Activated CD4-positive, alpha-beta T cell treated with anti-CD3 and anti-CD28 coated beads for 1 hour (primary cell): ENCODE results near the gene MTA2.
"Not testable (repeated sequence)": the region's sequence is repeated elsewhere in the genome, so short reads cannot be mapped to it uniquely, and the experiment has no call there.

ENCODE experiments used
- DNase-seq: peaks from one replicate; pipeline ENCODE4 v3.0.0-alpha.2; 2020

Gene MTA2

DNA sequence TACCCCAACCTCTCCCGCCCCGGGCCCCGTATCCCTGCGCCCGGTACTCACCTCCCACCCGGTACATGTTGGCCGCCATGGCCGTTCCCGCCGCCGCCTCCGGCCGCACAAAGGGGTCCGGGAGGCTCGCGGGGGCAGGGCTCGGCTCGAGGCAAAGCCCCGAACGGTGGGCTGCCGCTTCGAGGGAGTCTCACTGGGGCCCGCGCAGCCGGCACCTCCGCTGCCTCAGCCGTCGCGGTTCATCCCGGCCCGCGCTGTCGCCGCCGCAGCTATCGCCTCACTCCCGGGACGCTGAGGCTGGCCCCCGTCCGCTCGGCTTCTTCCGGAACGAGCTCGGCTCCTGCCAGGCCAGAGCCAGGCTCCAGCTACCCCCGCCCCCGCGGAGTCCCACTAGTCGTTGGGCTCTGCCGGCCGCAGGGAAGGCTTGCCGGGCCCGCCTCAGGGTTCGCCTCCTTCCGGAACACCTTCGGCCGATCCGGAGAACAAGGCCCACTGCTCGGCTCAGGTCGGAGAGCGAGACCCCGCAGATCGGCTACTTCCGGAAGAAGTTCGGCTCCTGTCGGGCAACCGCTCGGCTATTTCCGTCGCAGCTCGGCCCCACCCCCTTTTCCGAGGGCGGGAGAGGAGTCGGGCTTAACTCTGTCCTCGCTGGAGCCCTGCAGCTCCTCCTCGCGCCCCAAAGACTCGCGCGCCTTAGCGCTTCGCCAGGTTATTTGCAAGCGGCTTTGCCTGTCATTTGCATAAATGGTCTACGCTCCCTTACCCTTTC, at the start of gene MTA2:
TSS of gene MTA2 (minus strand) at position 494 of the 769 bp plus-strand sequence. CDS start at position 79, 415 bp downstream.
- DNase-seq = peak; percentile 99

DNA sequence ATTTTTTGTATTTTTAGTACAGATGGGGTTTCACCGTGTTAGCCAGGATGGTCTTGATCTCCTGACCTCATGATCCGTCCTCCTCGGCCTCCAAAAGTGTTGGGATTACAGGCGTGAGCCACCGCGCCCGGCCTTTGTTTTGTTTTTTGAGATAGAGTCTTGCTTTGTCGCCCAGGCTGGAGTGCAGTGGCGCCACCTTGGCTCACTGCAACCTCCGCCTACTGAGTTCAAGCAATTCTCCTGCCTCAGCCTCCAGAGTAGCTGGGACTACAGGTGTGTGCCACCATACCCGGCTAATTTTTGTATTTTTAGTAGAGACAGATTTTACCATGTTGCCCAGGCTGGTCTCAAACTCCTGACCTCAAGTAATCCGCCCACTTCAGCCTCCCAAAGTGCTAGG, 48.6 kb upstream of the MTA2 start:
- not testable (repeated sequence) for DNase-seq

DNA sequence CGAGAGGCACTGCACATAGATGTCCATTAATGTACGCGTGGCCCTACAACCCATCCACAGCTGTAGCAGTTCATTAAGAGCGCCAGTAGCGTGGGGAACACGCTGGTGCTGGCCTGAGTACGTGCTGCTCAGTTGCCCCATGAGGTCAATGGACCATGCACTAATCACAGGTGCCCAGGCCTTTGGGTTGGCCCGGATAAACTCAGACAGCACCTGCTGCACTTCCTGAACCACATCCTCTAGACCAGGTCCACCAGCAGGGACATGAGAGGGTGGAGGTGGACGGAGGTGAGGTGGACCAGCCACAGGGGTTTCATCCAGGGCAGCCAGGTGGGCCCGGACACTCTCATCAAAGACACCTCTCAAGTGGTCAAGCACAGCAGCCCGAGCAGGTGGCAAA, 47.8 kb upstream of the MTA2 start:
- DNase-seq = no peak

DNA sequence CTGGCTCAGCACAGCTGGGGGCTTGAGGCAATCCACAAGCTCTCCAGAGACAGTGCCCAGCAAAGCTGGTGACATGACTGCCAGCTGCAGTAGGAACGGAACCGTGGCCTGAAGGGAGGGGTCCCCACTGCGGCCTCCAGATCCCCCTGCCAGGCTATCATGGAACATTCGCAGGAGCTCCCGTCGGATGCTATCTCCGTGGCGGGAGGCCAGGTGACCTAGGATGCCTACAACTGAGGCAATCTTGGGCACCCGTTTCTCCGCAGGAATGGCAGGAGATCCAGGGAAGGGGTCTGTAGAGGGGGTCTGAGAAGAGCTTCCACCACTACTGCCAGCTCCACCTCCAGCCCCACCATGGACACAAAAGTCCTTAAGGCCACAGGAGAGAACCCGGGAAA, 47.3 kb upstream of the MTA2 start:
- DNase-seq = no peak

DNA sequence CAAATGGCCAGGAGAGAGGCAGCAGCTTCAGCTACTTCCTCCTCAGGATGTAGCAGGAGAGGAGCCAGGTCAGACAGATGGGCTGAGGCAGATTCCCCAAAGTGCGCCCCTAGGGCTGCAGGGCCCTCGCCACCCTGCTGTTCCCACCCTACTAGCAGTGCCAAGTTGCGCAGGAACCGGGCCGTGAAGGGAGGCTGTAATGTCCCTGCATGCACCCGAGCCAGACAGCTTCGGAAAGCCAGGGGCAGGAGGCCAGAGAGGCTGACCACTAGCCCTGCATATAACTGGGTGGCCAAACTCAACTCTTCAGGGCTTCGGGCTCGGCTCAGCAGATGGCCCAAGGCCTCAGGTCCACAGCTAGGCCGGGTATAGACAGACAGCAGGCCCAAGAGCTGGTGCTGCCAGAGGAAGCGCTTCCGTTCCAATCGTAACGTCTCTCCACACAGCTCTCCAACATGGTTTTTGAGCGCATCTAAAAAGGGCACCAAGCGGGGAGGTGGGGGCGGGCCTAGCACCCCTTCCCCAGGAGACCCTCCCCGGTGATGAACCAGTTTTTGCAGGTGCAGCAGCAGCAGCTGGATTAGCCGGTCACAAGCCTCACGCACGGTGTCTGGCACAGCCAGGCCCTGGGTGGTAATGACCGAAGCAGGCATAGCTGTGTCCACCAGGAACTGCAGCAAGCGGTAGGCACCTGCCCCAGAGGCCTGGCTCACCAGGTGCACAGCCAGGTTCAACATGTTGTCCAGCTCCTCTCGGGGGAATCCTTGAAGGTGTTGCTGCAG, 46.7 kb upstream of the MTA2 start:
- no peak for DNase-seq

DNA sequence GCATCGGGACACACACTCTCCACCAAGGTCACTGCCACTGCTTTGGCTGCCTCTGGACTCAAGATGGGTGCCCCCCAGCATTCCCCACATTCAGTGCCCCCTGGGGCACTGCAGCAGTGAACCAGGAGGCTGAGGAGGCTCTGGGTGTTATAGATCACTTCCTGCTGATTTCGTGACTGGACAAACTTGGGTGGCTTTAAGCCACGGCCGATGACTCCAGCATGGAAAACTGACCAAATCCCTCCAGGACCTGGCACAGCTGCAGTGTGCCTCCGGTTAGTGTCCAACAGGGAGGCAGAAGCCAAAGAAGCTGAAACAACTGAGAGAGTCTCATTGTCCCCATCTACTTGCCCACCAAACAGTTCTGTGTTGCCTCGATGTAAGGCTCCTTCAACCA, 45.9 kb upstream of the MTA2 start:
- DNase-seq = no peak

DNA sequence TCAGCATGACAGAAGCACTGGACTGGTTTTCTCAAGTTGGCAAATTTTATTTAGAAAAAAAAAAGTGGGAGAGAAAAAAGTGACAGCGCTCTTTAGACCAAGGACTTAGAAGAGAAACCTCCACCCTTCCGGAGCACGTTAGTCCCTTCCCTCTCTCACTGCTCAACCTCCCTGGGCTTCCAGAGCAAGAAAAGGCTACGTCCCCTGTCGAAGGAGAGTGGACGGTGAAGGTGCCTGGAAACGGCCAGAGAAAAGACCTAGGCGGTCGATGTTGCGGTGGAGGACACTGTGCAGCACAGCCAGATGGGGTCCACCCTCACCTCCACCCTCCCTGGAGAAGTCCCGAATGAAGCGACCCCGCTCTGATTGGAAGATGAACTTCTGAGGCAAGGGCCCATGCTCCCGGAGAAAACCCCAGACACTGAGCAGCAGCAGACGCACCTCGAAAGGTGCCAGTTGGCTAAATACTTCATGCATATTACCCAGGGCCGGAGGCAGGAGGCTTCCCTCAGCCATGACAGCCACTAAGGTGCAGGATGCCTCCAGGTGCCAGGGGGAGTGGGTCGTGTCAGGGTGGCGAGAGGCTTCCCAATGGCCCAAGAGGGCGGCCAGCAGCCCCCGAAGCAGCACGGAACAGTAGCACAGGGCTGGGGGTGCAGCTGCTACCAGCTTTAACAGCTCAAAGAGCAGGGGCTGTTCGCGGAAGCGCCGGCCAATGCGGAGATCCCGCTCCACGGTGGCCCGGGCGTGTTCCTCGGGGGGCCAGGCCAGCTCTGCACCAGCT, 45.4 kb upstream of the MTA2 start:
- no peak for DNase-seq

DNA sequence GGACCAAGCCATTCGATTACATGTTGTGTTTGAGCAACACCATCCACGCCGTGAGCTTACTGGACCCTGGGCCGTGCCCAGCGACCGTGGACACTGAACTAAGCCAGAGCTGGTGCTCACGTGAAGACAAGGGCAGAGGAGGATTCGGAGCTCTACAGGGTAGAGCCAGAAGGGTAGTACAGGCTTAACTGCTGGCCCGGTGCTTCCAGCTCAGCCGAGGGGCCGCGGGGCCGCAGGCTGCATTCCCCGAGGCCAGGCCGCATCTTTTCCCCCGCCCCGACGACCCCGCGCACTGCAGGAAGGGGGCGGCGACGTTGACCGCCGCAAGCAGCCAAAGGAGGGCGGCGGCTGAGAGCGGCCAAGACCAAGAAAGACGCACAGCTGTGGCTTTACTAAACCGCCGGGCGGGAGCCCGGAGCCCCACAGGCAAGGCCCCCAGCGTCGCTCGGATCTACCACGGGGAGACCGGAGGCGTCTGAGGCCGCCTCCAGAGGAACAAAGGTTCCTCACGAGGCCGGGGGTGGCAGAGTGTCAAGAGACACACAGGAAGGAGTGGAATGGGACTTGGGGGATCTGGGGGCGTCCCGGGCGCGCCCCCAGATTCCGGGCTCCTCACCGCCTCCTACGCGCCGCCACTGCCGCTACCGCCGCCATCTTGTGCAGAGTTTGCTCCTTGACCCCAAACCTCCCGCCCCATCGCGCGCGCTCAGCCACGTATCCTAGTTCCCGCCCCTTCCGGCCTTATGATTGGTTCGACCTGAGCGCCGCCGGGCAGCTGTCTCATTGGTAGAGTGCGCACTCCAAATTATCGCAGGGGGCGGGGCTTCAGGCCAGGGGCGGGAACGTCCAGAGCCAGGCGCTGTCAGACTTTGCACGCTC, 44.5 kb upstream of the MTA2 start, which contains the start of gene GANAB:
TSS of gene GANAB (minus strand) at position 668 of the 879 bp plus-strand sequence. CDS start at position 654, 14 bp downstream.
- DNase-seq = peak; percentile 97

DNA sequence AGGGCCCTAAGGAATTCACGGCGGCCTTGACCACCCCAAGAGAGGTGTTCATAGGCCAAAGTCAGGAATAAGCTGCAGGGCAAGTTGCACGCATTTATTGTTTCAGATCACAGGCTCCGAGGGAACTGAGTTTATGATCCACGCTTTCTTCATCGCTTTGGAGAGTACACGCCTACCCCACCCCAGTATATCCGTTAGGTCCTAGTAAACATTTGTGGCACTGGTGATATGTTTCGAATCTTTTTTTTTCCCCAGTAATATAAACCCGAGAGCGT, 43.9 kb upstream of the MTA2 start:
- DNase-seq = no peak

DNA sequence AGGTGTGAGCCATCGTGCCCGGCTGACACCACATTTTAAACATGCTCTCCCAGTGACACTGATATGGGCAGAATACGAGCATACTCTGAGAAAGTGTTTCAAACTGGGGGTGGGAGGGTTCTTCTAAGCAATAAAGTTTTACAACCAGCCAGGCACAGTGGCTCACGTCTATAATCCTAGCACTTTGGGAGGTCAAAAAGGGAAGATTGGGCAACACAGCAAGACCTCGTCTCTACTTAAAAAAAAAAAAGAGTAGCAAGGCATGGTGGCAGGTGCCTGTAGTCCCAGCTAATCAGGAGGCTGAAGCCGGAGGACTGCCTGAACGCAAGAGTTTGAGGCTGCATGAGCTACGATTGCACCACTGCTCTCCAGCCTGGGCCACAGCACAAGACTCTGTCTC, 42.6 kb upstream of the MTA2 start:
- no peak for DNase-seq

DNA sequence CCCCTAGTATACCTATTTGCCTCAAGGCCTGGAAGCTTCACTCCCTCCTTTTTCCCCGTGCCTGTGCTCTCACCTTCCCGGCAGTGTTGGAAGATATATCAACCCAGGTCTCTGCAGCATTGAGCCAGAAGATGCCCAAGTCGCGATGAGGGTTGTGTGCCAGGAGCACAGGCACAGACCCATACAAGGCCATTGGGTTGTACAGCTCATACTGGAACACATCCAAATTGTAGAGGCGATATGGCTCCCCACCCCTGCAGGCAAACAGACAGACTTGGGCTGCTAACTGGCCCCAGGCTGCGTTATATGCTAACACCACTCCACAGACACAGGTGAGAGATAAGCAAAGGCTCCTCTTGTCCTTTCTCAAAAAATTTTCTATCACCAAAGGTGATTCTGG, 30.8 kb upstream of the MTA2 start:
- no peak for DNase-seq

DNA sequence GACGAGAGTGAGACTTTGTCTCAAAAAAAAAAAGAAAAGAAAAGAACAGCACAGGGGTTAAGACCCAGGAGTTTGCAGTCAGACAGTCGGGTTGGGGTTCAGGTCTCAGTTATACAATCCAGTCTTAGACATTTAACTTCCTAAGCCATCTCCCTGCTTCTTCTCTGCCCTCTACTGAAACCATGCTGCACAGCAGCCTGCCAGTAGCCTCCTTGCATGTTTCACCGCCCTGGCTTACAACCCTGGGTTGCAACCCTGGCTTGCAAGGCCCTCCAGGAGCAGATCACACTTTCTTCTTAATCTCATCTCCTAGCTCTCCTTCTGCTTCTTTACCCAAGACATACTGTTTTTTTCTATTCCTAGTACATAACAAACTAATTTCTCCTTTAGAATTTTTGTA, 26.0 kb upstream of the MTA2 start:
- DNase-seq = no peak

DNA sequence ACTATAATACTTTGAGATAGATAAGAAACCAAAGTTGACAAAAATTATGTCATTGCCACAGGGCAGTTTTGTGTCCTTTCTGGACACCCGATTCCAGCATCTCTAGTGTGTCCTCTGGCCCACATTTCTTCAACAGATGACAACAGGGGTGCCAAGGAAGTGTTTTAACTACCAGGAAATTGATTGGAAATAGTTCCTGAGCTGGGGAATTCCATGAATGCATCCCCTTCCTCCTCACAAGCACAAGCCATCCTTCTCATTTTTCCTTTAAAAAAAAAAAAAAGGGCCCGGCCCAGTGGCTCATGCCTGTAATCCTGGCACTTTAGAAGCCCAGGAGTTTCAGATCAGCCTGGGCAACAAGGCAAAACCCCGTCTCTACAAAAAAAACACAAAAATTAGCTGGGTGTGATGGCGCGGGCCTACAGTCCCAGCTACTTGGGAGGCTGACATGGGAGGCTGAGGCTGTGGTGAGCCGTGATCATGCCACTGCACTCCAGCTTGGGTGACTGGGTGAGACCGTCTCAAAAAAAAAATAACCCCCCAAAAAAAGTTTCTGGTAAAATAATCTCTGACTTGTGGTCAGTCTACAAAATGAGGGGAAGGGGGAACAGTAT, 20.9 kb upstream of the MTA2 start:
- no peak for DNase-seq

DNA sequence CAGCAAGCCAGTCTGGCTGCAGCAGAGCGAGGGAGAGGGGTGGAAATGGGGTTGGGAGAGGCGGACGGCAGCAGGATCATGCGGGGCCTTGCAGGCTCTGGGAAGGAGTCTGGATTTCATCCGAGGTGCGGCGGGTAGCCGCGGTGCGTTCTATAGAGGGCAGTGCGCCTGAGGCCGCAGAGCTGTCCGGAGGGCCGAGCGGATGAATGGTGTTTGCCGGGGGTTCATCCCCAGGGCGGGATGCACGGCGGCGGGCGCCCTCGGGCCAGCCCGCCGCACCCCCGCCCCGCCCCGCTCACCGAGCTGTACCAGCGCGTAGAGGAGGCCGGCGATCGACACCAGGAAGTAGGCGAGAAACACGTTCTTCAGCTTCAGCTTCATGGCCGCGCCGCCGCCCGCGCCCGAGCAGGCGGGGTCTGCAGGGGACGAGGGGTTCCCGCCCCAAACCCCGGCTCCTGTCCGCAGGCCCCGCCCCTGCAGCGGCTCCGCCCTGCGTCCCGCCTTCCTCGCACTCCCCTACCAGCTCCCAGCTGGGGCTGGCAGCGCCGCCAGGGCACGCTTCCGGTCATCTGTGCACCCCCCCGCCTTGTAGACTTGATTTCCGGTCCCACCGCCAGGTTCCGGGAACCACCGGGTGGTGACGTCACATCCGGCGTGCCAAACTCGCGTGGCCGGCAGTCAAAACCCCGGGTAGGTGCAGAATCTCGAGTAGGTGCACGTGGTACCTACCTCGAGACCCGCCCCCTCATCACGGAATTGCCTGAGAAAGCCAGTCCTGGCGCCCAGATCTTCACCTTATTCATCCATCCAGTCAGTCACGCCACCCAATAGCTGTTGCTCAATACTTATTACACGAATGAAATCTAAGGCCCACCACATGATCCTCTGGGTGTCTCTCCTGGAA, 20.2 kb upstream of the MTA2 start, which contains the start of gene B3GAT3:
TSS of gene B3GAT3 (minus strand) at position 420 of the 904 bp plus-strand sequence. CDS start at position 381, 39 bp downstream.
- DNase-seq = peak; percentile 93

DNA sequence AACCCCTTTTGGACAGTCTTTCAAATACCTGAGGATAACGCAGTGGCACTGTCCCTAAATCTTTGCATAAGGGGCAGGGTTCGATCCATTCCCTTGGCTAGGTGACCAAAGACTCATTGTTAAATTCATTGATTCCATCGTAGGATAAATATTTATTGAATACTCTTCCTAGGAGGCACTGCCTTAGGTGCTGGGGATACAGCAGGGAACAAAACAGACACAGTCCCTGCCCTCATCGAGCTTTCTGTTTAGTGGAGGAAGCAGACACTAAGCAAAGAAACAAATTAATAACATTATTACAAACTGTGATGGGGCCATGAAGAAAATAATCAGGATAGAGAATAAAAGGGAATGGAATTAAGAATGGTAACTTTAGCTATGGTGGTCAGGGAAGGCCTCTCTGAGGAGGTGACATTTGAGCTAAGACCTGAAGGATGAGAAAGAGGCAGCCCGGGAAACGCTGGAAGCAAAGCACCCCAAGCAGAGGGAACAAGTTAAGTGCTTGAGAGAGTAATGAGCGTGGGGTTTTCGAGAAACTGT, 19.4 kb upstream of the MTA2 start:
- DNase-seq = no peak

DNA sequence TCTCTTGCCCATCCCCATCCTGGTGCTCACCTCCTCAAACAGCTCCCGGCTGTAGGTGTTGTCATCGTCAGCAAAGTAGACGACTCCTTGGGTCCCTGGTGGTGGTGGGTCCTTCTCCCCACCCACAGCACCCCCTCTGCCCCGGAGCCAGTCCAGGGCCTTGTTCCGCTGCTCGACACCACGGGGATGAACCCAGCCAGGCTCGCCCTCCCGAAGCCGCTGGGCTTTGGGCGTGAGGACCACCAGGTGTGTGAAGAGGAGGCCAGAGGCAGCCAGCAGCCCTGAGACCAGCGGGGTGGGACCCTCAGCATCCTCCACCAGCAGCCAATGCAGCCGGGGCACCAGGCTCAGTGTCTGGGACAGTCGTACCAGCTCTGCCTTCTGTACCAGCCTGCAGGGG, 15.3 kb upstream of the MTA2 start:
- DNase-seq = not testable (repeated sequence)

DNA sequence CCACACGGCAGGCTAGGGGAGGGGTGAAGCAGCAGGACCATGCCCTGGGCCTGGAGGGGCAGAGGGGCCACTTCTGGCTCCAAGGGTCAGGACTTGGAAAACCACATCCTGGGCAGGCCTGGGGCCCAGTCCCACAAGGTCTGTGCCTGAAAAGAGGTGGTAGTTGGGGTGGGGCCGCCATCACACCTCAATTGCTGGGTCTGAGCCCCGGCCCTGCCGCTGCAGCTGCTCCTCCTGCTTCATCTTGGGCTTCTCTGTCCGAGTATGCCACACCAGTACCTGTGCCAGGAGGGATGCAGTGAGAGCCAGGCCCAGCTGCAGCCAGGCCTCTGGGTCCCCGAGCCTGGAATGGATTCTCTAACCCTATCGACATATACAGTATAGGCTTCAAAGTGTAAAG, 13.9 kb upstream of the MTA2 start:
- DNase-seq = no peak

DNA sequence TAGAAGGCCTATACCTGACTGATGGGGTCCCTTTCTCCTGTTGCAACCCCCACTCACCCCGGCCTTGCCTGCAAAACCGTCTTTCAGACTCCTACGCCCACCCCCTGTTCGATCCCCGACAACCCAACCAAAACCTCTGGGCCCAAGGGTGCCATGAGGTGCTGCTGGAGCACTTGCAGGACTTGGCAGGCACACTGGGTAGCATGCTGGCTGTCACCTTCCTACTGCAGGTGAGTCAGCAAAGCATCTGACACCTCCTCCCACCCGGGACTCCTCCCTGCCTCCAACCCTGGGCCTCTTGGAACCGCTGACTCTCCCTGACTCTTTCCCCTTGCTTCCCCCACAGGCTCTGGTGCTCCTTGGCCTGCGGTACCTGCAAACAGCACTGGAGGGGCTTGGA, 12.6 kb upstream of the MTA2 start:
- no peak for DNase-seq

DNA sequence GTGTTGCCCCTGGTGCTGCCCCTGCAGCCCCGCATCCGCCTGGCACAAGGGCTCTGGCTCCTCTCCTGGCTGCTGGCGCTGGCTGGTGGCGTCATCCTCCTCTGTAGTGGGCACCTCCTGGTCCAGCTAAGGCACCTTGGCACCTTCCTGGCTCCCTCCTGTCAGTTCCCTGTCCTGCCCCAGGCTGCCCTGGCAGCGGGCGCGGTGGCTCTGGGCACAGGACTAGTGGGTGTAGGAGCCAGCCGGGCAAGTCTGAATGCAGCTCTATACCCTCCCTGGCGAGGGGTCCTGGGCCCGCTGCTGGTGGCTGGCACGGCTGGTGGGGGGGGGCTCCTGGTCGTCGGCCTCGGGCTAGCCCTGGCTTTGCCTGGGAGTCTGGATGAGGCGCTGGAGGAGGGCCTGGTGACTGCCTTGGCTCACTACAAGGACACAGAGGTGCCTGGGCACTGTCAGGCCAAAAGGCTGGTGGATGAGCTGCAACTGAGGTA, 11.7 kb upstream of the MTA2 start:
- no peak for DNase-seq
